Nephron (organoid): ENCODE data around the gene MAD1L1.
A peak's percentile ranks its signal among the peaks of the same experiment; 100 is the strongest.

ENCODE experiments used
- H3K27ac Mint-ChIP-seq, 3 experiments: 2 replicates each; pipeline ENCODE4 v1.8.0; 2020; ENCODE audit warnings: mixed read lengths in 3 of 3, mild to moderate bottlenecking in 2 of 3, moderate library complexity in 1 of 3
- H3K27me3 Mint-ChIP-seq: 2 replicates; pipeline ENCODE4 v1.8.0; 2021; ENCODE audit warnings: low read depth, mild to moderate bottlenecking, moderate library complexity, mixed read lengths
- H3K36me3 Mint-ChIP-seq: 2 replicates; pipeline ENCODE4 v1.8.0; 2020; ENCODE audit warnings: low read depth, mixed read lengths
- H3K4me1 Mint-ChIP-seq: 2 replicates; pipeline ENCODE4 v1.8.0; 2020; ENCODE audit warnings: mixed read lengths
- H3K4me3 Mint-ChIP-seq, 3 experiments: 2 replicates each; pipeline ENCODE4 v1.8.0; 2020; ENCODE audit warnings: mild to moderate bottlenecking in 3 of 3, mixed read lengths in 3 of 3, moderate library complexity in 2 of 3
- H3K9me3 Mint-ChIP-seq: 2 replicates; pipeline ENCODE4 v1.8.0; 2020; ENCODE audit warnings: mixed read lengths
- TF ChIP-seq, protein P1 (sequence below), 3 experiments: fragments of 200-600 bp; sonication (generic); IDR thresholded peaks; one replicate each; pipeline ENCODE4 v1.5.0; 2021; ENCODE audit warnings: antibody characterized with exemption in 3 of 3; ENCODE audit not compliant: unreplicated experiment in 3 of 3

The MAD1L1 gene

DNA sequence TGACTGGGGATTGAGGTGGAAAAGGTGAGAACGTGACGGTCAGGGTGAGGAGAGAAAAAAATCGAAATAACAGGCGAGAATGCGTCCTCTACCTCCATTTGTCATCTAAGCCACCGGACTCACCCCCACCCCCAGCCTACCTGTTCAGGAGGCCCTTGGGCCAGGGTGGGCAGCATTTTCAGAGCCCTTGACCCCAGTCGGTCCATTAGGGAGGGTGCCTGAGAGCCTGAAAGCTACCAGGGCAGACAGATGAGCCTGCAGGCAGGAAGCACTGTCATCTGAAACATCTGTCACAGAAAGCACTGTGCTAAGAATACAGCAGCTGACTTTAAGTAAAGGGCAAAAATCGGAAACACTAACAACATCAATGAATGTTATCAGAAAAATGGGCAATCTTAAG lies 47.0 kb downstream of the MAD1L1 start:
- Mint-ChIP-seq H3K9me3 (peaks cover 11% of the 10 kb centered on the region), H3K4me1 (peaks cover 6% of the 10 kb centered on the region), H3K36me3 (peaks cover 56% of the 10 kb centered on the region), H3K4me3 (no peak overlapping the region), H3K27me3 (no peaks in the 10 kb centered on the region), H3K27ac (no peak overlapping the region)
- TF ChIP-seq, protein P1, sequence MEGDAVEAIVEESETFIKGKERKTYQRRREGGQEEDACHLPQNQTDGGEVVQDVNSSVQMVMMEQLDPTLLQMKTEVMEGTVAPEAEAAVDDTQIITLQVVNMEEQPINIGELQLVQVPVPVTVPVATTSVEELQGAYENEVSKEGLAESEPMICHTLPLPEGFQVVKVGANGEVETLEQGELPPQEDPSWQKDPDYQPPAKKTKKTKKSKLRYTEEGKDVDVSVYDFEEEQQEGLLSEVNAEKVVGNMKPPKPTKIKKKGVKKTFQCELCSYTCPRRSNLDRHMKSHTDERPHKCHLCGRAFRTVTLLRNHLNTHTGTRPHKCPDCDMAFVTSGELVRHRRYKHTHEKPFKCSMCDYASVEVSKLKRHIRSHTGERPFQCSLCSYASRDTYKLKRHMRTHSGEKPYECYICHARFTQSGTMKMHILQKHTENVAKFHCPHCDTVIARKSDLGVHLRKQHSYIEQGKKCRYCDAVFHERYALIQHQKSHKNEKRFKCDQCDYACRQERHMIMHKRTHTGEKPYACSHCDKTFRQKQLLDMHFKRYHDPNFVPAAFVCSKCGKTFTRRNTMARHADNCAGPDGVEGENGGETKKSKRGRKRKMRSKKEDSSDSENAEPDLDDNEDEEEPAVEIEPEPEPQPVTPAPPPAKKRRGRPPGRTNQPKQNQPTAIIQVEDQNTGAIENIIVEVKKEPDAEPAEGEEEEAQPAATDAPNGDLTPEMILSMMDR (IDR thresholded peaks at IDR 0.05; ENCODE audit: unreplicated experiment in 3 of 3): no peak

DNA sequence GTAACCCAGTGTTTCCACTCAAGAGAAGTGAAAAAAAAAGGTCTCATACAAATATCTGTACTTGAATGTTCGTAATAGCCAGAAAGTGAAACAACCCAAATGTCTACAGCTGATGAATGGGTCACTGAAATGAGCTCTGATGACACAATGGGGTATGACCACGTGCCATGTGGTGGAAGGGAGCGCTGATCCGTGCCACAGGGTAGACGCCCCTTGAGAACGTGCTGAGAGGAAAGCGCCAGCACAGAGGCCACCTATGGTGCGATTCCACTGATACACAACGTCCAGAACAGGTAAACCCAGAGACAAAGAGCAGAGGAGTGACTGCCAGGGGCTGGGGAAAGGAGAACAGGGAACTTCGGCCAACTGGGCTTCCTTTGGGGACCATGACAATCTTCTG lies 50.3 kb downstream of the MAD1L1 start:
- H3K36me3 Mint-ChIP-seq: peaks cover 31% of the 10 kb centered on the region
- no peak overlapping the region for H3K27ac Mint-ChIP-seq
- H3K27me3 Mint-ChIP-seq: no peaks in the 10 kb centered on the region
- H3K9me3 Mint-ChIP-seq: no peaks in the 10 kb centered on the region
- peaks cover 6% of the 10 kb centered on the region for H3K4me1 Mint-ChIP-seq
- H3K4me3 Mint-ChIP-seq: no peak overlapping the region
- TF ChIP-seq, protein P1 (IDR thresholded peaks at IDR 0.05; ENCODE audit: unreplicated experiment in 3 of 3): no peak

DNA sequence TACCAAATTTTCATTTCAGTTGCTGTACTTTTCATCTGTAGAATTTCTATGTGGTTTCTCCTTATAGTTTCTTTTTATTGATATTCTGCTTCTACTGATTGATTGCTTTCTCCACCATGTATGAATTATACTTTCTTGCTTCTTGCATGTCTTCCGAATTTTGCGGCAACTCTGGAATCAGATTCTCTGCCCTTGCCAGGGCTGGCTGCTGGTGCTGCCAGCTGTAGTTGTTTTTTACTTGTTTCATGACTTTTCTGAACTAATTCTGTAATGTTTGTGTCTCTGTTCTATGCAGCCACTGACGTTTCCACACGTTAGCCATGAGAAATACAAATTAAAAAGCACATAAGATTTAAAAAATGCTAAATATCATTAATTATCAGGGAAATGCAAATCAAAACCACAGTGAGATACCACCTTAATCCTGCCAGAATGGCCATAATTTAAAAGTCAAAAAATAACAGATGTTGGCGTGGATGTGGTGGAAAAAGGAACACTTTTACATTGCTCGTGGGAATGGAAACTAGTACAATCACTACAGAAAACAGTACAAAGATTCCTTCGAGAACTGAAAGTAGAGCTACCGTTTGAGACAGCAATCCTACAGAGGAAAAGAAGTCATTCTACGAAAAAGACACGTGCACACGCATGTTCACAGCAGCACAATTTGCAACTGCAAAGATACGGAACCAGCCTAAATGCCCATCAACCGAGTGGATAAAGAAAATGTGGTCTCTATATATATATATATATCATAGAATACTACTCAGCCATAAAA lies 51.5 kb downstream of the MAD1L1 start:
- Mint-ChIP-seq H3K36me3 (peaks cover 31% of the 10 kb centered on the region), H3K4me1 (peaks cover 6% of the 10 kb centered on the region), H3K27ac (no peak overlapping the region), H3K4me3 (no peak overlapping the region), H3K27me3 (no peaks in the 10 kb centered on the region), H3K9me3 (no peaks in the 10 kb centered on the region)
- TF ChIP-seq, protein P1 (IDR thresholded peaks at IDR 0.05; ENCODE audit: unreplicated experiment in 3 of 3): no peak

DNA sequence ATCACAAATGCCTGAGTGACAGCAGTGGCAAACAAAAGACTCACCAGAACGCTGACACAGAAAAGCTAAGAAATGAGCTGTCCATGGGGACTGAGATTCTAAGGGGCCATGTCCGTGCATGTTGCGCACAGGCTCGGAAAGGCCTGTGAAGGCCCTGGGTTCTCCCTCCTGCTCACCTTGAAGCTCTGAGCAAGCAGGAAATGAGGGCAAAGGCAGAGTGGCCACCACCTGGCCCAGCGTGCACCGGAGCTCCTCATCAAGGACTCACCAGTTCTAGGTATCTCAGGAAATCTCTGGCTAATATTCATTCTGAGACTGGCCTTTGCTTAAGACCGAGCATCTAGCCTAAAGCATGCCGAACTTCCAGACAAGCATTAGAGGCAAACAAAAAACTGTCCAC lies 52.7 kb downstream of the MAD1L1 start:
- peaks cover 8% of the 10 kb centered on the region for H3K4me1 Mint-ChIP-seq
- no peaks in the 10 kb centered on the region for H3K9me3 Mint-ChIP-seq
- H3K27me3 Mint-ChIP-seq: no peaks in the 10 kb centered on the region
- H3K27ac Mint-ChIP-seq: no peak overlapping the region
- H3K36me3 Mint-ChIP-seq: peaks cover 27% of the 10 kb centered on the region
- no peak overlapping the region for H3K4me3 Mint-ChIP-seq
- TF ChIP-seq, protein P1 (IDR thresholded peaks at IDR 0.05; ENCODE audit: unreplicated experiment in 3 of 3): no peak

DNA sequence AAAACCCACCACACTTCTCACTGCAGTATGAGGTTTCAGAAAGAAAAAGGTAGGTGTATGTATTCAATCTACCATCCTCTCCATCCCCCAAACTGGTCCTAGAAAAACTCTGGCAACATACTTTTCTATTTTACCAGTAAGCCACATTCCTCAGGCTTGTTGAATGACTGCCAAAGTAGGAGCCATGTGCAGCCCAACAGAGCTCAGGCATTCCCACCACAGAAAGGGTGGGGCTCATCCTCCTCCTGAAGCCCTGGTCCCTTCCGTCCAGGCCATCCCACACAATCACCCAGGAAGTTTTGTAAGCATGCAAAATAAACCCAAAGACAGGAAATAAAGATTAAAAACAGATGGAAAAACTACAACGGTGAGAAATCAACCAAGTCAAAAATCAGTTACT lies 57.2 kb downstream of the MAD1L1 start:
- H3K27me3 Mint-ChIP-seq: peaks cover 5% of the 10 kb centered on the region
- H3K36me3 Mint-ChIP-seq: peaks cover 28% of the 10 kb centered on the region
- peak overlapping the region; percentile 22 to 85 (median 77) for H3K27ac Mint-ChIP-seq
- H3K4me3 Mint-ChIP-seq: no peak overlapping the region
- peaks cover 42% of the 10 kb centered on the region for H3K4me1 Mint-ChIP-seq
- TF ChIP-seq, protein P1 (IDR thresholded peaks at IDR 0.05; ENCODE audit: unreplicated experiment in 3 of 3): no peak
- no peaks in the 10 kb centered on the region for H3K9me3 Mint-ChIP-seq

DNA sequence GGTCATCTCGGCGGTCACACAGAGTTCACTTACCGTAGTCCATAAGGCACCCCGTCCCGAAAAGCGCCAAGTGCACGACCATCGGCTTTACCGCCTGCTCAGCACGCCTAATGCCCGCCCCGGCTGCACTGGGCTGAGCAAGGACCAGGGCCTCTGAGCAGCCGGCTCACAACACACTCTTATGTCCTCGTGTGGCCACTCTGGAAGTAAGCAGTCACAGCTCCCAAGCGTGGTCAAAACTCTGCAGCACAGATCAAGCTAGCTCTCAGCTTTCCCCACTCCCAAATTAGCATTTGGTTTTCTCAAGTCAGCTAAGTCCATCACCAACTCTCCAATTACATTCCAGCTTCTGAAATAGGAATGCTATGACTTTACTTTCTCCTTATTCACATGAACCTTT lies 57.7 kb downstream of the MAD1L1 start:
- Mint-ChIP-seq H3K9me3 (no peaks in the 10 kb centered on the region), H3K36me3 (peaks cover 31% of the 10 kb centered on the region), H3K27ac (peak overlapping the region; percentile 22 to 85 (median 77)), H3K4me3 (no peak overlapping the region), H3K4me1 (peaks cover 47% of the 10 kb centered on the region), H3K27me3 (peaks cover 7% of the 10 kb centered on the region)
- TF ChIP-seq, protein P1 (IDR thresholded peaks at IDR 0.05; ENCODE audit: unreplicated experiment in 3 of 3): no peak
